Measurements from ENCODE around the gene ANKRD12. TPM values are rescaled to one million over a fixed set of nuclear protein-coding genes. Genes with fewer than 3 reads are reported as not detected.

Gene ANKRD12
- total RNA-seq, 4 donors from 2014 or later: 39.9 to 172 (median 58.9) TPM

DNA sequence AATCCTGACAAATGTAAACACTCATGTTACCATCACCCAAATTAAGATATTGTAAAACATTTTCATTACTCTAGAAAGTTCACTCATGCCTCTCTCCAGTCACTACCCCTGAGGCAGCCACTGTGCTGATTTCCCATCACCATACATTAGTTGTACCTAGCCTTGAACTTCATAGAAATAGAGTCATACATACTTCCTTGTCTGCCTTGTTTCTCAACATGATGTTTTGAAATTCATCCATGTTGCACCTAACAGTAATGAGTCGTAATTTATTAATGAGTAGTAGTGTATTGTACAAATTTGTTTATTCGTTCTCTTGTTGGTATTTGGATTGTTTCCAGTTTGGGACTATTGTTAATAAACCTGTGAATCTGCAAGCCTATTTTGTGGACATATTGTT, 149.0 kb downstream of the ANKRD12 start:
- TF ChIP-seq, protein P1, sequence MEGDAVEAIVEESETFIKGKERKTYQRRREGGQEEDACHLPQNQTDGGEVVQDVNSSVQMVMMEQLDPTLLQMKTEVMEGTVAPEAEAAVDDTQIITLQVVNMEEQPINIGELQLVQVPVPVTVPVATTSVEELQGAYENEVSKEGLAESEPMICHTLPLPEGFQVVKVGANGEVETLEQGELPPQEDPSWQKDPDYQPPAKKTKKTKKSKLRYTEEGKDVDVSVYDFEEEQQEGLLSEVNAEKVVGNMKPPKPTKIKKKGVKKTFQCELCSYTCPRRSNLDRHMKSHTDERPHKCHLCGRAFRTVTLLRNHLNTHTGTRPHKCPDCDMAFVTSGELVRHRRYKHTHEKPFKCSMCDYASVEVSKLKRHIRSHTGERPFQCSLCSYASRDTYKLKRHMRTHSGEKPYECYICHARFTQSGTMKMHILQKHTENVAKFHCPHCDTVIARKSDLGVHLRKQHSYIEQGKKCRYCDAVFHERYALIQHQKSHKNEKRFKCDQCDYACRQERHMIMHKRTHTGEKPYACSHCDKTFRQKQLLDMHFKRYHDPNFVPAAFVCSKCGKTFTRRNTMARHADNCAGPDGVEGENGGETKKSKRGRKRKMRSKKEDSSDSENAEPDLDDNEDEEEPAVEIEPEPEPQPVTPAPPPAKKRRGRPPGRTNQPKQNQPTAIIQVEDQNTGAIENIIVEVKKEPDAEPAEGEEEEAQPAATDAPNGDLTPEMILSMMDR (IDR thresholded peaks at IDR 0.05): no peak
- no peak for TF ChIP-seq POLR2A (IDR thresholded peaks at IDR 0.05)
- Histone ChIP-seq H3K4me1 (no peaks in the 10 kb centered on the region), H3K27me3 (no peaks in the 10 kb centered on the region), H3K27ac (no peak overlapping the region), H3K9me3 (no peaks in the 10 kb centered on the region), H3K36me3 (peaks cover 0 to 12% (median 0%) of the 10 kb centered on the region in 3 donors), H3K4me3 (no peak overlapping the region)
- no peak for DNase-seq

DNA sequence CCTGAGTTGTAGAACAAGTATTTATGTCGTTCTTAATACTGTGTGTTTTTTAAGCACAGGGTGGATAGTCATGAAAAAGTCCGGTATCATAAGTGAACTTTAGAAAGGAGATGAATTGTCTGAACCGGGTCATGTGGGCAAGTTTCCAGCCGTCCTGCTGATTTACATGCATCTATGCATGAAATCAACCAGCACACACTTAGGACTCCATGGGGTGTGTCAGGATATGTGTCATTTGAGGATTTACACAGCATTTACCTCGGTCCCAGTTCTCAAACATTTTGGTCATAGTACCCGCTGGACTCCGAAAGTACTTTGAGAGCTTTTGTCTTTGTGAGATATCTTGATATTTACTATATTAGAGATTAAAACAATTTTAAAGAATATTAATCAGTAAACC, 150.5 kb downstream of the ANKRD12 start:
- no peak overlapping the region for H3K4me3 ChIP-seq
- no peaks in the 10 kb centered on the region for H3K27me3 ChIP-seq
- DNase-seq: no peak
- no peak overlapping the region for H3K27ac ChIP-seq
- TF ChIP-seq, protein P1 (IDR thresholded peaks at IDR 0.05): no peak
- no peak for TF ChIP-seq POLR2A (IDR thresholded peaks at IDR 0.05)
- H3K4me1 ChIP-seq: no peaks in the 10 kb centered on the region
- H3K9me3 ChIP-seq: no peaks in the 10 kb centered on the region
- no peaks in the 10 kb centered on the region for H3K36me3 ChIP-seq

DNA sequence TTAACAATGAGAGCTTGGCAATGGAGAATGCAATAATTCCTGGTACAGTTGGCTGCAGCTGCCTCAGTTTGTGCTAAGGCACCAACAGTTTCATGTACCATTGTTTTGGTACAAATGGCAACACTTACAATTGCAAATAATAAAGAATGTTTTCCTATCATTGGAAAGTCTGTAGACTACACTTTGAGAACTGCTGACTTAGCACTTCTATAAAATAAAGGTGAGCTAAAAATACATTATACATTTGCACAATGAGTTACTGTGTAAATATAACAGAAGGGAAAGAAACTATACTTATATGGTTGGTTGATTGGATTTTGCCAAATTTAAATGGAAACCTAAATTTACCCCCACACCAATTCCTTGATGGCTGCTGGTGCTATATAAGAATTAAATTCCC, 153.1 kb downstream of the ANKRD12 start:
- DNase-seq: no peak
- no peaks in the 10 kb centered on the region for H3K4me1 ChIP-seq
- H3K36me3 ChIP-seq: no peaks in the 10 kb centered on the region
- no peak for TF ChIP-seq POLR2A (IDR thresholded peaks at IDR 0.05)
- TF ChIP-seq, protein P1 (IDR thresholded peaks at IDR 0.05): no peak
- no peak overlapping the region for H3K27ac ChIP-seq
- no peak overlapping the region for H3K4me3 ChIP-seq
- peaks cover 0 to 9% (median 4%) of the 10 kb centered on the region in 4 donors for H3K9me3 ChIP-seq
- no peaks in the 10 kb centered on the region for H3K27me3 ChIP-seq

DNA sequence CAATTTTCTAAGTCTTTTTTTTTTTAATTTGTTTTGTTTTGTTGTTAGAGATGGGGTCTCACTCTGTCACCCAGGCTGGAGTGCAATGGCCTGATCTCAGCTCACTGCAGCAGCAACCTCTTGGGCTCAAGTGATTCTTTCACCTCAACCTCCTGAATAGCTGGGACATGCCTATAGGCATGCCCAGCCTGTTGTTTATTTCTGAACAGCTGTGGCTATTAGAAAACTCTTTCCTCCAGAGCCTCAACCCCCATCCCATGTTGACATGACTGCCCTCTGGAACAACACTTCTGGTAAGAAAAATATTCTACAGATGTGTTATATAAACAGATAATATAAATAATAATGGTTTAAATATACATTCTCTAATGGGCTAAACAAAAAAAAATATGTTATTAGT, 153.6 kb downstream of the ANKRD12 start:
- no peaks in the 10 kb centered on the region for H3K36me3 ChIP-seq
- no peak for DNase-seq
- no peak overlapping the region for H3K27ac ChIP-seq
- TF ChIP-seq POLR2A (IDR thresholded peaks at IDR 0.05): no peak
- TF ChIP-seq, protein P1 (IDR thresholded peaks at IDR 0.05): no peak
- no peaks in the 10 kb centered on the region for H3K27me3 ChIP-seq
- H3K4me1 ChIP-seq: no peaks in the 10 kb centered on the region
- no peak overlapping the region for H3K4me3 ChIP-seq
- H3K9me3 ChIP-seq: peaks cover 0 to 9% (median 4%) of the 10 kb centered on the region in 4 donors

DNA sequence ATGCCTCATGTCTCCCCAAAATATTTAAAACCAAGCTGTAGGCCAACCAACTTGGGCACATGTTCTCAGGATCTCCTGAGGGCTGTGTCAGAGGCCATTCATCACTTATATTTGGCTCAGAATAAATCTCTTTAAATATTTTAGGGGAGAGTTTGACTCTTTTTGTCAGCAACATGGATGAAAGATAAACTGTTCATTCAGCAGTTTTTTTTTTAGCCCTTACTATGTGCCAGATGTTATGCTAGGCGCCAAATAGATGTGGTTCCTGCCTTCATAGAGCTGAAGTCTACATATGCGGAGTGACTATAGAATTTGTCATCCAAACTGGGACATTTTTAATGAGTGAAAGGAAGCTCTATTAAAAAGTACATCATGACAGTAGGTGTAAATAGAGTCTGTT, 155.5 kb downstream of the ANKRD12 start:
- TF ChIP-seq POLR2A (IDR thresholded peaks at IDR 0.05): no peak
- TF ChIP-seq, protein P1 (IDR thresholded peaks at IDR 0.05): no peak
- H3K27ac ChIP-seq: no peak overlapping the region
- no peak overlapping the region for H3K4me3 ChIP-seq
- H3K9me3 ChIP-seq: peaks cover 0 to 13% (median 4%) of the 10 kb centered on the region in 4 donors
- no peak for DNase-seq
- H3K4me1 ChIP-seq: no peaks in the 10 kb centered on the region
- H3K36me3 ChIP-seq: no peaks in the 10 kb centered on the region
- H3K27me3 ChIP-seq: no peaks in the 10 kb centered on the region

DNA sequence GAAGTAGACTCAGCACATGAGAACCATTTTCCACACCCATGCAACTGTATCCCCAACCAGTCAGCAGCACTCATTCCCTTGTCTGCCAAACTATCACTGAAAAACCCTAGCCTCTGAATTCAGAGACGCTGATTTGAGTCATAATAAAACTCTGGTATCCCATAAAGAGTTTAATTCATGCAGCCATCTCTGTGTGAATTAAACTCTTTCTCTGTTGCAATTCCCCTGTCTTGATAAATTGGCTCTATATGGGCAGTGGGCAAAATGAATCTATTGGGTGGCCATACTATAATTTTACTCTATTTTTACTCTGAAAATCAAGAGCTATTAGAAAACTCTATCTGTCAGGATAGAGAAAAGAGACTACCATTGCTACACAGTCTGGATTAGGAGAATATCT, 157.4 kb downstream of the ANKRD12 start:
- Histone ChIP-seq H3K27ac (no peak overlapping the region), H3K4me1 (no peaks in the 10 kb centered on the region), H3K9me3 (peaks cover 0 to 17% (median 7%) of the 10 kb centered on the region in 4 donors), H3K27me3 (no peaks in the 10 kb centered on the region), H3K4me3 (no peak overlapping the region), H3K36me3 (no peaks in the 10 kb centered on the region)
- TF ChIP-seq, protein P1 (IDR thresholded peaks at IDR 0.05): no peak
- TF ChIP-seq POLR2A (IDR thresholded peaks at IDR 0.05): no peak
- no peak for DNase-seq

All from Peyer's patch (tissue), 4 donors.